HG03521 (cell line): Measurements from ENCODE around the gene ANKRD40CL.
"Not testable (repeated sequence)": the region's sequence is repeated elsewhere in the genome, so short reads cannot be mapped to it uniquely, and the experiment has no call there.

Experiments
- ATAC-seq: cut with Tn5 transposase; IDR thresholded peaks from one replicate; pipeline ENCODE4 v1.9.1; 2021; ENCODE audit warnings: mild to moderate bottlenecking, moderate library complexity; ENCODE audit not compliant: unreplicated experiment

ANKRD40CL gene

DNA sequence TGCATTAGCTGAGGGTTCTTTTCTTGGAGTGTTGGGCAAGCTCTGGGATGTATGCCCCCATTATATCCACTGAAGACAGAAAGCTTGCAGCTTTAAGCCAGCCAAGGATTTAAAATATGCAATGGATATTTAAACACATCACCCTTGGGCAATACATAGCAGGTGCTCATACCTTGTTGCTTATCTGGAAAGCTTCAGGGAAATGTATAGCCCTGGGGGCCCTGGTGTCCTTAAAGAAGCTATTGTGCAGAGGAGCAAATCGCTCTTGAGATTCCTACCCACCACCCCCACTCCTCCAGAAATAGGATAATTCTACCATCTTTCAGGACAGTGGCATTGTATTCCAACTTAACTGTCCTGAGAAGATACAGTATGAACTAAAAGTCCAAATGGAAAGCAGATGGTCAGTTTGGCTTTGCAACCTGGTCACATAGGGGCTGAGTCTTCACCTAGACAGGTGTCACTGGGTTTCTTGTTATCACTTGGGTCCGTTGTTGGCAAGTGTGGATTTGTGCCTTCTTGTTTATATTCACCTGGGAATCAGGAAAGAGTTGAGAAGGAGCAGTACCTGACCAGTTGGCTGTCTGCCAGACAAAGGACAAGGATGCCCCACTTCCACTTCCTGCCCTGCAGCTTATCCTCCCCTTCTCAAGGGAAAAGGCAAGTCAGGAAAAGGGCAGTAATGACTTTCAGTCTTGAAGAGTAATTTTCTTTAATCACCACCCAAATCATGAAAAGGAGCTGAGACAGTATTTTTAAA lies 3.4 kb downstream of the ANKRD40CL start:
- ATAC-seq = no peak

- ATAC-seq = no peak
Observed at GRCh38 chr17:50762177-50762576, 5.1 kb downstream of the ANKRD40CL start.

DNA sequence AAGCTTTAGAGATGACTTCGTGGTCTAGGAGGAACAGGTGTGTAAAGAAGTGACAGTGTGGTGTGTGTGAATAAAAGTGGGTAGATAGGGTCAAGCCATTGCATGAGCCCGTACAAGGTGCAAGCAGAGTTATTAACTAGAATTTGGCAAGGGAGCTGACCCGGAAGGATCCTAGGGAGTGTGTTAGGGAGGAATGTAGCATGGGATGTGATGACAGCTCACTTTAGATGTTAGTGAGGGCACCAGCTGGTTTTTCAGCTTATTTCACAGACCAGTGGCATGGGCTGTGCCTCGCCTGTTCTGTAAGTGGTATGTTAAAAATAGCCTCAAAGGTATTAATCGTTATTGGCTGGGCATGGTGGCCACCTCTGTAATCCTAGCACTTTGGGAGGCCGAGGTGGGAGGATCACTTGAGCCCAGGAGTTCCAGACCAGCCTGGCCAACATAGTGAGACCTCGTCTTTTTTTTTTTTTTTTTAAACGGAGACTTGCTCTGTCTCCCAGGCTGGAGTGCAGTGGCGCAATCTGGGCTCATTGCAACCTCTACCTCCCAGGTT lies 8.3 kb downstream of the ANKRD40CL start:
- no peak for ATAC-seq

- ATAC-seq = no peak
Observed at GRCh38 chr17:50758524-50758923, 8.8 kb downstream of the ANKRD40CL start.

DNA sequence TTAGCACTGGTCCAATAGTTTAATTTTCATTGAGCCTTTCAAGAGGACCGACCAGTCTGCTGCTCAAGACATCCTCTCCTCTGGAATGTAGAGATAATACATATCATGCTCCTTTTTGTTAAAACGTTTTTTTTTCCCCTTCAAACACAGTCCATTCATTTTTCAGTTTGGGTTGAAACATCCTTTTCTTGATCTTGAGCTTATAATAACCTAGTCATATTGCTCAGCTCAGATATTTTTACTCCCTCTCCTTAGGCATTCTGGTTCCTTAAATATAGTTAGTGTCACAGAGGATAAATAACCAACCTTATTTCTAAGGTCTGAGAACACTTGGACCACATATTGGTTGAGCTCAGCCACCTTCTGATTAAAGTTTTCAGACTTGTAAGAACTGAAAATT lies 12.8 kb downstream of the ANKRD40CL start:
- ATAC-seq = no peak

DNA sequence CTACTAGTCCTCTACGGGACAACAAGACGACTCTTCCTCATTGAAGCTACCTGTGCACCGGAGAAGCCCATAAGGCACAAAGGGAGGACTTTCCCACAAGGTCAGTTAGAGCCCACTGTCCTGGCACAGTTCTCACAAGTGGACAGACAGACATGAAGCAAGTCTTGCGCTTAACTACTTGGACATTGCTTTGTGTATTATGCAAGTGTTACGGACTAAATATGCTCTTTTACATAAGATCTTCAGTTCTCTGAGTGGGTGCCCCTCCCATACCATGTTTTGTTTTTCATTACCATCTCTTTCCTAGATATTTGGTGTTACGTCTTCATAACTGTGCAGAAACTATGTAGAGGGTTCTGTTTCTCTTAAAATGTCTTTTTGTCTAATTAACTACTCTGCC lies 18.1 kb downstream of the ANKRD40CL start:
- no peak for ATAC-seq

DNA sequence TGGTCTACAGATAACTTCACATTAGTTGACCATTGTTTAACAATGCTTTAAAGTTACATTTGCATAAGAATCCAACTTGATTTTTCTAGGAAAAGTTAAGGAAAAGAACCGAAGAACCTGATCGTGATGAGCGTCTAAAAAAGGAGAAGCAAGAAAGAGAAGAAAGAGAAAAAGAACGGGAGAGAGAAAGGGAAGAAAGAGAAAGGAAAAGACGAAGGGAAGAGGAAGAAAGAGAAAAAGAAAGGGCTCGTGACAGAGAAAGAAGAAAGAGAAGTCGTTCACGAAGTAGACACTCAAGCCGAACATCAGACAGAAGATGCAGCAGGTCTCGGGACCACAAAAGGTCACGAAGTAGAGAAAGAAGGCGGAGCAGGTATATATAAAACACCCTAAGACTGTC lies 21.7 kb downstream of the ANKRD40CL start:
- no peak for ATAC-seq

DNA sequence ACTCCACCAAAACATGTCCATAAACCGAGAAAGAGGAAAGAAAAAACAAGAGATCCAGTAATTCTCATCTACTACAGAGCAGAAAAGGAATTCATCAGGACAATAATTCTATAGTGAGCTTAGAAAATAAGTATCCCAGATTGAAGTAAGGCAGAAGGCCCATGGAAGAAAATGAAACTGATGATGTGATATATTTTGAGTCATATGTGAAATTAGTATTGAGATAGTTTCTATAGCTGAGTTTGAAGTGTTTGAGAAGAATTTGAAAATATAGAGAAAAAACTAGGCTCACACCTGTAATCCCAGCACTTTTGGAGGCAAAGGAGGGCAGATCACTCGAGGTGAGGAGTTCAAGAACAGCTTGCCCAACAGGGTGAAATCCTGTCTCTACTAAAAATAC lies 28.2 kb downstream of the ANKRD40CL start:
- ATAC-seq = no peak

DNA sequence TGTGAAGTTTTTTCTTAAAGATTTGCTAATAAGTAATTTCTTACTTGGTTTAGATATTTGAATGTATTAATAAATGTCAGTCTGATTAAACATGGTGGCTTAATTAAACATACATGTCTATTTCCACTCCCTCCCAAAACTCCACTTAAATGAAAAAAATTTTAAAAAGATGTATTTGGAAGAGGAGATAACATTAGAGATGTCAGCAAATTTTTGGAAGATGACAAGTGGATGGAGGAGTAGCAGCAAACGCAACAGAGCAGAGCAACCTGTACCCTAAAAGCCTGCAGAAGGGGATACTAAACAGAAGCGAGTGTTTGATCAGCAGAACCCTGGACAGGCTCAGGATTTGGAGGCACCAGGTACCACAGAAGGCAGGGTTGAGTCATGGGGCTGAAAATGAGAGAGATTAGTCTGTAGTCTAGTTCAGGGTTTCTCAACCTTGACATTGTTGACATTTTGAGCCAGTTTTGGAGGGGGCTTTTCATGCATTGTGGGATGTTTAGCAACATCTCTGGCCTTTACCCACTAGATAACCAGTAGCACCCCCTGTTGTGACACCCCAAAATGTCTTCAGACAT lies 30.1 kb downstream of the ANKRD40CL start:
- no peak for ATAC-seq

DNA sequence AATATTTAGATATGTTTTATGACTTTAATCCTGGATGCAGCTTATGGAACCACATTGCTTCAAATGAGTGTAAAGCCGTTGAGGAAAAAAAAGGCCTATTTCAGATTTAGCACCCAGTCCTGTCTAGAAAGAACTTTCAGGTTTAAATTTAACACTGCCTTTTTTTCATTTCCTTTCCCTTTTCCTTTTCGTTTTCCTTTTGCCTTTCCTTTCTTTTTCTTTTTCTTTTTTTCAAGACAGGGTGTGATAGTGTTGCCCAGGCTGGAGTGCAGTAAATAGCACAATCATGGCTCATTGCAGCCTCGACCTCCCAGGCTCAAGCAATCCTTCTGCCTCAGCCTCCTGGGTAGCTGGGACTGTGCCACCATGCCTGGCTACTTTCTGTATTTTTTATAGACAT lies 32.0 kb downstream of the ANKRD40CL start:
- ATAC-seq = no peak

DNA sequence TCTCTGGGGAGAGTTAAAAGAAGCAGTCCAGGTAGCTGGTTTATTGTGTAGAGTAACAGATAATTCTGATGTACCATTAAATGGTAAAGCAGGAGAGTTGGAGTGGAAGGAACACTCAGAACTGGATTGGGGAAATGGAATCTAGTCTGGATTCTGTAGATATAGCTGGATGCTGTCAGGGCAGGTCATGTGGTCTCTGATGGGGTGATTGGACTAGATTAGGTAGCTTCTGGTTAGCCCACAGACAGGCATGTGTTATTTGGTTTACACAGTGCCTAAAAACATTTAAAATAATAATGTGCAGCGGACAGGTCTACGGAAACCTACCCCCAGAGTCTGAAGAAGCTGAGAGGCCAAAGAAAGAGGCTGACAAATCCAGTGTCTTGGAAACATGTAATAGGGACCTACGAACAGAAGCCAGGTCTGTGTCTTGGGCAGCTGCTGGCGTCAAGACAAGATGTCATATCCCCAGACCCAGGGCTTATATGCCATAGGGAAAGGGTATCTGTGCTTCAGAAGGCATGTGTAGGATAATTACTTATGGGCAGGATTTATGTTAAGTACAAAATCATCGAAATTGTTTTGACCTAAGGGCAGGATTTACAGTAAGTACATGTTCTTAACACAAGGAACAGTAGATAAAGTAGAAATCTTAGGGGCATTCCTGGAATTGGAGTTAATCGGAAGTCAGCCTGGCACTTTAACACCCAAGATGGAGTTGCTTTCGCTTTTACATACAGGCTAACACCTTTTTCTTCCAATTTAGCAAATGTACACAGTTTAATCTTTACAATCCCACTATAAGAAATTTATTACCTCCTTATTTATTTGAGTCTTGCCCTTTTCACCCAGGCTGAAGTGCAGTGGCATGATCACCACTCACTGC lies 35.5 kb downstream of the ANKRD40CL start:
- no peak for ATAC-seq

- no peak for ATAC-seq
Observed at GRCh38 chr17:50728881-50729765, 38.2 kb downstream of the ANKRD40CL start.

GRCh38 chr17:50728112-50728429 lies 39.2 kb downstream of the ANKRD40CL start:
- no peak for ATAC-seq

DNA sequence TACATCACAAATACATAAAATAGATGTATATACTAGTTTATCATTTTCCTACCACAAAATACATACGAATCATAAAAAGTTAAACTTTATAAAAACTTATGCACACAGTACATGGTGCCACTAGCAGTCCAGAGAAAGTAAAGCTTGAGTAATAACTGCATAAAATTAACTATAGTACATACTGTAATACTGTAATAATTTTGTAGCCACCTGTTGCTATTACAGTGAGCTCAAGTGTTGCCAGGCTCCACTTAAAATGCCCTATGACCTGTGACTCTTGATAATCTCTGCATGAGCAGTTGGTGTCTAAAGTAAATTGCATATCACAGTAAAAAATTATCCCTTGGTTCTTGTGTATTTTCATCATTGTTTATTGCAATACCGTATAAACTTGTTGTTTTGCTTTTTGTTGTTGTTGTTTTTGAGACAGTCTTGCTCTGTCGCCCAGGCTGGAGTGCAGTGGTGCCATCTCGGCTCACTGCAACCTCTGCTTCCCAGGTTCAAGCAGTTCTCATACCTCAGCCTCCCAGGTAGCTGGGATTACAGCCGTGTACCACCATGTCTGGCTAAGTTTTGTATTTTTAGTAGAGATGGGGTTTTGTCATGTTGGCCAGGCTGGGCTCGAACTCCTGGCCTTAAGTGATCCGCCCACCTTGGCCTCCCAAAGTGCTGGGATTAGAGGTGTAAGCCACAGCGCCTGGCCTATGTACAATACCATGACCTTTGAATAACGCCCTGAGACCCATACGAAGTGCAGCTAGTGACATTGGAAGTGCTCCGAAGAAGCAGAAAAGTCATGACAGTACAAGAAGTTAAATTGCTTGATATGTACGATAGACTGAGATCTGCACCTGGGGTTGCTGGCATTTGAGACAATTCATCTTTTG lies 41.3 kb downstream of the ANKRD40CL start:
- ATAC-seq = no peak

DNA sequence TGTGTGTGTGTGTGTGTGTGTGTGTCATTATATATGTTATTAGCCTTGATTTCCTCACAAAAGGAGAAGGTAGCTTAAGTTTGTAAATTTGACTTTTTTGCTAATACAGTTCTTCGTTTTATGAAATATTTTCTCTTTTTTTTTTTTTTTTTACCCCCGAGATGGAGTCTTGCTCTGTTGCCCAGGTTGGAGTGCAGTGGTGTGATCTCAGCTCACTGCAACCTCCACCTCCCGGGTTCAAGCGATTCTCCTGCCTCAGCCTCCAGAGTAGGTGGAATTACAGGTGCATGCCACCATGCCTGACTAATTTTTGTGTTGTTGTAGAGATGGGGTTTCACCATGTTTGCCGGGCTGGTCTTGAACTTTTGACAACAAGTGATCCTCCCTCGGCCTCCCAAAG lies 42.7 kb downstream of the ANKRD40CL start:
- ATAC-seq = not testable (repeated sequence)

- ATAC-seq = no peak
Observed at GRCh38 chr17:50722746-50723145, 44.6 kb downstream of the ANKRD40CL start.

DNA sequence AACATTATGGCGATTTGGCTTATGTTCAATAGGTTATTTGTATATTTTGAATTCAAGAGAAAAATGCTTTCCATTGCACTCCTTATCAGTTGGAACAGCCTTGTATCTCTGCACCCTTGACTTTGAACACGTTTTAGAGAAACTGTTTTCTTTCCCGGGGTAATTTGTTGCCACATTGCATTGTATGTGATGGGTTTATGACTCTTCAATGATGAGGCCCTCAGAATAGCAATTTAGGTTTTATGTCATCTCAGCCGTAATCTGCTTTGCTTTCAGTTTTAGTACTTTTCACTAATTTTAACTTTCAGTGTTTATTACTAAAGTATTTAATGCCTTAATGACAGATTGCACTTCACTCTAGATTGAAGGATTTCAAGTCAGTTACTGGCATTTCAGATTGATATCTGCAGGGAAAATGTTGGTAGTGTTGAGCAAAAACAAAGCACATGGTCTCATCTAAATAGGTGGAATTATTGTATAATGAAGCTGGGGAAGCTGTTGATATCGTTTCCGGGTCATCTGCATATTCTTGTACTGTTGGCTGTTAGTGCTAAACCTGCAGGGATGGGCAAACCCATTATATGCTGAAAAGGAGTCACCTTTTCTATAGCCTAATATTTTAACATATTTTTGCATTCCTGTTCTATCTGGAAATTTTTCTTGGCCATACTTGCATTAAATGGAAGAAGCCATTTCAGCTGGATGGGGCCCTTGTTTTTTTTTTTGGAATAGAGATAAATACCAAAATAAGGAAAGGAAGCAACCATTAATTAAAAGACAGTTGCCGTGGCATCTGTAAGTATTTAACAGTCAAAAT lies 45.9 kb downstream of the ANKRD40CL start:
- ATAC-seq = no peak

DNA sequence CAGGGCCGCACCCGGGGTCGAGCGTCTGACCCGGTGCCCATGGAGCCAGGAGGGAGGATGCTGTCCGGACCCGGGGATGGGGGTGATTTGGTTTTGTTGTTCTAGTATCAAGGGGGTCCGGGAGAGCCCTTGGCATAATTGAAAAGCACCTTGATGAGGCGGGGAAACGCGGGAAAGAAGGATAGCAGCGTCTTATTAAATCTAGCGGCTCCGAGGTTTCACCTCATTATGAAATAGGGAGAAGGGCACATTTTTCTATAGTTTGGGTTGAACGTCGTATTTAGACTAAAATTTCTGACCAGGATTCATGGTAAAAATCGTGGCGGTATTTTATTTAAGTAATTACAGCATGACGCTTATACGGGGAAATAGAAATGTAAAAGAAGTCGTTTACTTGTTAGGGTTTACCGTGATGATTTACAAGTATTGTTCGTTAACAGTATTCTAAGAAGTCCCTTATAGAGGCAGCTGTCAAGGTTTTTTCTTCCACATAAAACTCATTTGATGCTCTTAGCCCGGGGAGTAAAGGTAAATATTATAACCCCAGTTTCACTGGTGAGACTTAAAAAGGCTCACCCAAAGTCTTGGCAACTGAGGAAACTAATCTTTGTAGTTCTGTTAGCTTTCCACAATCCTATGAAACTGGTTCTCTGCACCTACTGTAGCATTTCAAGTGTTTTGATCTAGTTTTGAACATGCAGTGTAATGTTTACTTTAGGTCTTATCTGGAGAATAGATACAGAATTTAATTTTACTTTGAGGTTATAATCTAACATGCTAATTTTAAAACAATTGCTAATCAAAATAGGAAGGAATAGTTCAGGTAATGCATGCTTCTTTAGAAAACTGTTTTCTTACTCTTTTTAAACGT lies 47.2 kb downstream of the ANKRD40CL start:
- no peak for ATAC-seq
